Measurements from ENCODE around the gene CRADD. TPM values are rescaled to one million over a fixed set of nuclear protein-coding genes. Genes with fewer than 3 reads are reported as not detected.

CRADD gene
- total RNA-seq, 4 donors from 2014 or later = 51.0 to 86.3 (median 56.6) TPM

GRCh38 chr12:93847517-93848474, 170.6 kb downstream of the CRADD start:
- DNase-seq (ENCODE audit: low spot score in 2 of 2) = no peak
- 93 to 94% methylated on average over 7 of the region's 7 CpGs for WGBS, 2 donors
- no peak for TF ChIP-seq EP300 (IDR thresholded peaks at IDR 0.05)
- TF ChIP-seq POLR2A (IDR thresholded peaks at IDR 0.05) = no peak
- TF ChIP-seq CTCF (IDR thresholded peaks at IDR 0.05) = no peak
- Histone ChIP-seq H3K27me3 (no peaks in the 10 kb centered on the region), H3K36me3 (peaks cover 0 to 5% (median 0%) of the 10 kb centered on the region in 3 donors), H3K9me3 (no peaks in the 10 kb centered on the region), H3K4me1 (peaks cover 0 to 14% (median 3%) of the 10 kb centered on the region in 4 donors), H3K27ac (no peak overlapping the region), H3K4me3 (no peak overlapping the region)

GRCh38 chr12:93848523-93849101, 171.4 kb downstream of the CRADD start:
- no peak overlapping the region for H3K4me3 ChIP-seq
- peak overlapping the region in 1 of 4 donors; percentile 22 for H3K27ac ChIP-seq
- DNase-seq (ENCODE audit: low spot score in 2 of 2) = no peak
- peaks cover 0 to 5% (median 0%) of the 10 kb centered on the region in 3 donors for H3K36me3 ChIP-seq
- WGBS, 2 donors = 65 to 69% methylated on average over 11 of the region's 11 CpGs
- TF ChIP-seq EP300 (IDR thresholded peaks at IDR 0.05) = peak in 1 of 2 donors; percentile 37
- TF ChIP-seq CTCF (IDR thresholded peaks at IDR 0.05) = no peak
- TF ChIP-seq POLR2A (IDR thresholded peaks at IDR 0.05) = no peak
- H3K9me3 ChIP-seq = no peaks in the 10 kb centered on the region
- peaks cover 0 to 14% (median 3%) of the 10 kb centered on the region in 4 donors for H3K4me1 ChIP-seq
- H3K27me3 ChIP-seq = no peaks in the 10 kb centered on the region

GRCh38 chr12:93849946-93850345, 172.8 kb downstream of the CRADD start:
- H3K4me1 ChIP-seq = peaks cover 0 to 6% (median 2%) of the 10 kb centered on the region in 4 donors
- H3K36me3 ChIP-seq = peaks cover 0 to 5% (median 0%) of the 10 kb centered on the region in 3 donors
- H3K27me3 ChIP-seq = no peaks in the 10 kb centered on the region
- no peak for TF ChIP-seq CTCF (IDR thresholded peaks at IDR 0.05)
- TF ChIP-seq EP300 (IDR thresholded peaks at IDR 0.05) = no peak
- no peak for TF ChIP-seq POLR2A (IDR thresholded peaks at IDR 0.05)
- H3K4me3 ChIP-seq = no peak overlapping the region
- DNase-seq (ENCODE audit: low spot score in 2 of 2) = no peak
- 94 to 95% methylated on average over 9 to 15 of the region's 15 CpGs for WGBS, 2 donors
- no peaks in the 10 kb centered on the region for H3K9me3 ChIP-seq
- H3K27ac ChIP-seq = peak overlapping the region in 1 of 4 donors; percentile 14

GRCh38 chr12:93850481-93851256, 173.5 kb downstream of the CRADD start:
- no peaks in the 10 kb centered on the region for H3K9me3 ChIP-seq
- DNase-seq (ENCODE audit: low spot score in 2 of 2) = no peak
- no peaks in the 10 kb centered on the region for H3K27me3 ChIP-seq
- 79 to 80% methylated on average over 7 of the region's 7 CpGs for WGBS, 2 donors
- no peak overlapping the region for H3K4me3 ChIP-seq
- peaks cover 0 to 5% (median 0%) of the 10 kb centered on the region in 3 donors for H3K36me3 ChIP-seq
- H3K27ac ChIP-seq = no peak overlapping the region
- peaks cover 0 to 6% (median 2%) of the 10 kb centered on the region in 4 donors for H3K4me1 ChIP-seq
- TF ChIP-seq CTCF (IDR thresholded peaks at IDR 0.05) (no peak), POLR2A (IDR thresholded peaks at IDR 0.05) (no peak), EP300 (IDR thresholded peaks at IDR 0.05) (no peak)
